Measurements from ENCODE around the gene NUMBL. TPM values are rescaled to one million over a fixed set of nuclear protein-coding genes. Genes with fewer than 3 reads are reported as not detected.
A peak's percentile ranks its signal among the peaks of the same experiment; 100 is the strongest.

Gene NUMBL
- total and polyA plus RNA-seq, 2 of the 13 experiments (the other 11 are each of a cell fraction or from before 2014, with no cell fraction given), result 0.49 to 2.3 TPM

- TF ChIP-seq PTBP1 (IDR thresholded peaks at IDR 0.05; ENCODE audit: low read depth, low read length, poor library complexity, severe bottlenecking) (no peak), KDM5A (IDR thresholded peaks at IDR 0.05; ENCODE audit: borderline replicate concordance, low read length) (peak; percentile 58; the same call in 1 of the 2 replicates), SP1 (IDR thresholded peaks at IDR 0.05) (no peak), SP1 (CRISPR knock-in tag; IDR thresholded peaks at IDR 0.05) (peak; percentile 93), SRSF4 (IDR thresholded peaks at IDR 0.05; ENCODE audit: low read depth, low read length, poor library complexity, severe bottlenecking) (no peak), ZNF431 (CRISPR knock-in tag; IDR thresholded peaks at IDR 0.05; ENCODE audit: borderline replicate concordance, low read depth) (no peak), MED13 (CRISPR knock-in tag; IDR thresholded peaks at IDR 0.05) (no peak), ATAD3A (CRISPR knock-in tag; IDR thresholded peaks at IDR 0.05) (no peak), DMAP1 (CRISPR knock-in tag; IDR thresholded peaks at IDR 0.05) (0 out of 2 replicates have a peak, but pooled peaks have one; percentile 42), SP2 (CRISPR knock-in tag; IDR thresholded peaks at IDR 0.05) (peak; percentile 68; the same call in 1 of the 2 replicates), IKZF4 (CRISPR knock-in tag; IDR thresholded peaks at IDR 0.05; ENCODE audit: borderline replicate concordance, low read depth, not compliant biosample characterization) (no peak), MLX (CRISPR knock-in tag; IDR thresholded peaks at IDR 0.05) (no peak), ZNF333 (CRISPR knock-in tag; IDR thresholded peaks at IDR 0.05; ENCODE audit: borderline replicate concordance) (no peak), RBFOX2 (IDR thresholded peaks at IDR 0.05; ENCODE audit: low read depth, low read length) (peak; percentile 86), ZBTB20 (CRISPR knock-in tag; IDR thresholded peaks at IDR 0.05; ENCODE audit: borderline replicate concordance, low read depth) (no peak), SNAI1 (CRISPR knock-in tag; IDR thresholded peaks at IDR 0.05; ENCODE audit: borderline replicate concordance) (no peak), KLF15 (CRISPR knock-in tag; IDR thresholded peaks at IDR 0.05; ENCODE audit: borderline replicate concordance) (no peak), ZNF761 (CRISPR knock-in tag; conservative IDR thresholded peaks at IDR 0.05) (0 out of 2 replicates have a peak, but pooled peaks have one; percentile 58), RFXANK (CRISPR knock-in tag; IDR thresholded peaks at IDR 0.05) (no peak), ZNF704 (CRISPR knock-in tag; IDR thresholded peaks at IDR 0.05; ENCODE audit: borderline replicate concordance) (no peak), KDM5B (CRISPR knock-in tag; IDR thresholded peaks at IDR 0.05; ENCODE audit: borderline replicate concordance) (no peak), ZNF672 (CRISPR knock-in tag; IDR thresholded peaks at IDR 0.05) (no peak), KAT8 (CRISPR knock-in tag; IDR thresholded peaks at IDR 0.05) (peak; percentile 69), NFRKB (IDR thresholded peaks at IDR 0.05) (no peak), GTF3A (CRISPR knock-in tag; conservative IDR thresholded peaks at IDR 0.05) (0 out of 2 replicates have a peak, but pooled peaks have one; percentile 8), ZNF530 (CRISPR knock-in tag; IDR thresholded peaks at IDR 0.05; ENCODE audit: low read depth) (no peak), THAP7 (CRISPR knock-in tag; IDR thresholded peaks at IDR 0.05) (no peak), ARID3A (IDR thresholded peaks at IDR 0.05; ENCODE audit: low read depth, low read length) (no peak)
Measured at GRCh38 chr19:40716482-40717324, 26.3 kb upstream of the NUMBL start, which contains the start of the genes COQ8B and ITPKC (continued).

Measured in HepG2 (cell line).